ENCODE data around the gene CD244.

DNA sequence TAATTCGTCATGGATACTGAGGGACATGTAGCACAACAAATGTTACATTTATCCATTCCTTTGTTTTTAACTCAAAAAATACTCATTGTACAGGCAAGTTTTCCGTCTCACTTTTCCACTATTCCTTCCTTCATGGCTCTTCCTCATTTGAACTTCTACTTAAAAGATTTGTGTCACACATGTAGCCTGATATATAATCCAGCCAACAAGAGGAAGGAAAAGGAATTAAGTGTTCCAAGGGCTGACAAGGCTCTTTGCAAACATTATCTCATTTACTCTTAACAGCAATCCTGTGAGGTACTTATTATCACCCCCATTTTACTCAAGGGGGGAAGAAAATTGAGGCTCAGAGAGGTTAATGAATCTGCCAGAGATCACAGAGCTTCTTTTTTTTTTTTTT lies 22.9 kb downstream of the CD244 start:
- TF ChIP-seq ZNF274 (IDR thresholded peaks at IDR 0.05; ENCODE audit: low read depth, low read length) (no peak), SUZ12 (IDR thresholded peaks at IDR 0.05; ENCODE audit: extremely low read depth, insufficient read depth, insufficient read length) (no peak)

Data from NT2/D1 (cell line).